Hematopoietic multipotent progenitor cell treated with erythropoietin and hydrocortisone succinate and interleukin-3 and kit ligand, for 4 days (in vitro differentiated cells): ENCODE measurements around the gene ZNF225.
"Not testable (repeated sequence)": the region's sequence is repeated elsewhere in the genome, so short reads cannot be mapped to it uniquely, and the experiment has no call there.

Experiments used
- DNase-seq: peaks from one replicate; pipeline ENCODE4 v3.0.0-alpha.2; 2015

ZNF225 gene

GRCh38 chr19:44113138-44113783 lies at the start of gene ZNF225:
ZNF225 (plus strand) TSS chr19:44113399; CDS start chr19:44115828, 2,429 bp downstream.
- DNase-seq, result peak; percentile 99

GRCh38 chr19:44066305-44066704 lies 46.9 kb upstream of the ZNF225 start:
- no peak for DNase-seq

- no peak for DNase-seq
Observed at GRCh38 chr19:44069415-44069814, 43.8 kb upstream of the ZNF225 start.

- DNase-seq, result peak; percentile 96
Observed at GRCh38 chr19:44071824-44072542, 41.2 kb upstream of the ZNF225 start, which contains the start of gene ZNF284. ZNF284 (plus strand) TSS chr19:44072159; CDS start chr19:44076390, 4,231 bp downstream.

- peak; percentile 22 for DNase-seq
Observed at GRCh38 chr19:44072543-44073401, 40.4 kb upstream of the ZNF225 start.

GRCh38 chr19:44076325-44076724 lies 36.9 kb upstream of the ZNF225 start:
- no peak for DNase-seq

- DNase-seq, result no peak
Observed at GRCh38 chr19:44092108-44092507, 21.1 kb upstream of the ZNF225 start.

- DNase-seq, result peak; percentile 97
Observed at GRCh38 chr19:44093931-44094765, 19.1 kb upstream of the ZNF225 start, which contains the start of gene ZNF224. ZNF224 (plus strand) TSS chr19:44094361; CDS start chr19:44097874, 3,513 bp downstream.

- DNase-seq, result no peak
Observed at GRCh38 chr19:44107751-44108150, 5.4 kb upstream of the ZNF225 start.

- DNase-seq, result no peak
Observed at GRCh38 chr19:44109458-44109857, 3.7 kb upstream of the ZNF225 start.

GRCh38 chr19:44111910-44112463 lies 1.2 kb upstream of the ZNF225 start:
- DNase-seq, result peak; percentile 89

- no peak for DNase-seq
Observed at GRCh38 chr19:44112802-44113137, 429 bp upstream of the ZNF225 start.

- peak; percentile 24 for DNase-seq
Observed at GRCh38 chr19:44113784-44114390, 688 bp downstream of the ZNF225 start.

- DNase-seq, result not testable (repeated sequence)
Observed at GRCh38 chr19:44121162-44121561, 8.0 kb downstream of the ZNF225 start.

GRCh38 chr19:44131955-44132354 lies 18.8 kb downstream of the ZNF225 start:
- no peak for DNase-seq

- peak; percentile 94 for DNase-seq
Observed at GRCh38 chr19:44141191-44142058, 28.2 kb downstream of the ZNF225 start, which contains the start of gene ZNF234. ZNF234 (plus strand) TSS chr19:44141554; CDS start chr19:44144633, 3,079 bp downstream.

GRCh38 chr19:44142059-44142433 lies 28.8 kb downstream of the ZNF225 start:
- DNase-seq, result peak; percentile 56

- DNase-seq, result peak; percentile 9
Observed at GRCh38 chr19:44149776-44150175, 36.6 kb downstream of the ZNF225 start.

GRCh38 chr19:44151491-44151890 lies 38.3 kb downstream of the ZNF225 start:
- DNase-seq, result no peak

GRCh38 chr19:44156475-44156874 lies 43.3 kb downstream of the ZNF225 start:
- DNase-seq, result no peak
